NCI-H2227 treated with DMSO at 0.1 percent for 48 hours (cell line): ENCODE measurements around the gene ANKRD22.

Source experiments
- DNase-seq: peaks from one replicate; lab custom pipeline; 2025; lab: John Stamatoyannopoulos, UW

Gene ANKRD22

GRCh38 chr10:88835096-88835909 is 16.3 kb downstream of the ANKRD22 start:
- DNase-seq: peak; percentile 80

- no peak for DNase-seq
Observed at GRCh38 chr10:88833723-88834122, 17.9 kb downstream of the ANKRD22 start.

- no peak for DNase-seq
Observed at GRCh38 chr10:88833156-88833555, 18.5 kb downstream of the ANKRD22 start.

- no peak for DNase-seq
Observed at GRCh38 chr10:88832376-88832775, 19.3 kb downstream of the ANKRD22 start.

GRCh38 chr10:88831709-88832108 is 19.9 kb downstream of the ANKRD22 start:
- DNase-seq: no peak

- DNase-seq: no peak
Observed at GRCh38 chr10:88830643-88831268, 20.9 kb downstream of the ANKRD22 start.

- DNase-seq: no peak
Observed at GRCh38 chr10:88828310-88828709, 23.3 kb downstream of the ANKRD22 start.

- DNase-seq: no peak
Observed at GRCh38 chr10:88827671-88828070, 24.0 kb downstream of the ANKRD22 start.

- DNase-seq: no peak
Observed at GRCh38 chr10:88826388-88826787, 25.3 kb downstream of the ANKRD22 start.

GRCh38 chr10:88820748-88821401 is 30.8 kb downstream of the ANKRD22 start:
- DNase-seq: no peak

GRCh38 chr10:88819290-88819689 is 32.4 kb downstream of the ANKRD22 start:
- no peak for DNase-seq

GRCh38 chr10:88813200-88813599 is 38.4 kb downstream of the ANKRD22 start:
- no peak for DNase-seq

- peak; percentile 69 for DNase-seq
Observed at GRCh38 chr10:88810196-88810961, 41.3 kb downstream of the ANKRD22 start.

GRCh38 chr10:88809621-88810020 is 42.0 kb downstream of the ANKRD22 start:
- no peak for DNase-seq

GRCh38 chr10:88805924-88806323 is 45.7 kb downstream of the ANKRD22 start:
- DNase-seq: no peak

GRCh38 chr10:88805361-88805760 is 46.3 kb downstream of the ANKRD22 start:
- DNase-seq: no peak

GRCh38 chr10:88804083-88804812 is 47.4 kb downstream of the ANKRD22 start:
- no peak for DNase-seq

- DNase-seq: no peak
Observed at GRCh38 chr10:88803641-88804040, 48.0 kb downstream of the ANKRD22 start.

- DNase-seq: no peak
Observed at GRCh38 chr10:88802523-88803285, 48.9 kb downstream of the ANKRD22 start, which contains the start of gene LIPM. Gene LIPM, plus strand, starts transcription at chr10:88802730. Its CDS starts 167 bp downstream, at chr10:88802897.
